ENCODE results near the gene OR6B3. TPM values are rescaled to one million over a fixed set of nuclear protein-coding genes. Genes with fewer than 3 reads are reported as not detected.

The OR6B3 gene
- total RNA-seq, 1 donor from 2014 or later, result not detected

DNA sequence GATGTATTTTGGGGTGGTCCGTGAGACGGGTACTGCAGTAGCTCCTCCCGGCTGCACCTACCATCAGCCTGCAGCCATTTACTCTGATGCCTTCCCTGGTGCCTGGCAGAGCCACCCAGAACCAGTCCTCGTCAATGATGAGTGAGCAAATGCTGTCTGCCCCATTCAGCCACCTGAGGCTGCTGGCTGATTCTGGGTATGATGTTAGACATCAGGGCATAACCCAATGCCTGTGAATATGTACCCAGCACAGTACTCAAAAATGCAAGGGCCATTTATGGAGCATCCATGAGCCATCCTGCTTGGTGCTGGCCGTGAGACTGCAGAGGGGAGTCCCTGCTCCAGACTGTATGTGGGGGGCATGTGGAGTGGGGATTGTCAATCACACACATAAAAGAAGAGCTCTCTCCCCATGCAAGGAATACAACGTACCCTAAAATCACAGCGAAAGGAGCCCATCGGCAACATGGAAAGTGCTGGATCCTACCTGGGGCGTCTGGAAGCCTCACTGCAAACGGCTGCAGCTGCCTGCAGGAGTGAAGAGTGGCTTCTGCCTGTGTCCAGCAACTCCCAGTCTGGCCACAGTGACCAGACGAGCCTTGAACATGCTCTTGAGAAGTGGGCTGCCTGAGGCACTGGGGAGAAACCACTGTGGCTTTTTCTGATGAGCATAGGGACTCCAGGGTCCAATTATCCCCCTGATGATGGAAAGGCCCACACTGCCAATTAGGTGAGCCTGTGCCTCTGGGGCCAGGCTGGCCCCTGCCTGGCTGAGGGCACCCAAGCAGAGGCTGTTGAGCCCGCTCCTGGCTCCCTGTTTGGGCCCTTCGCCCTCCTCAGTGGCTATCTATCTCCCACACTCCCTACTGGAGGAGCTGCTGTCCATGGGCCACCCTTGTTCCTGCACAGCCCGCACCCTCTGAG is 20.7 kb downstream of the OR6B3 start:
- intact Hi-C loops (cut with DNase I), result no loop called here
- Histone ChIP-seq H3K9me3 (no peaks in the 10 kb centered on the region), H3K27ac (no peak overlapping the region), H3K4me3 (no peak overlapping the region), H3K27me3 (ENCODE audit: low read depth) (peaks cover 17% of the 10 kb centered on the region), H3K36me3 (no peaks in the 10 kb centered on the region), H3K4me1 (no peaks in the 10 kb centered on the region)
- TF ChIP-seq, protein P1, sequence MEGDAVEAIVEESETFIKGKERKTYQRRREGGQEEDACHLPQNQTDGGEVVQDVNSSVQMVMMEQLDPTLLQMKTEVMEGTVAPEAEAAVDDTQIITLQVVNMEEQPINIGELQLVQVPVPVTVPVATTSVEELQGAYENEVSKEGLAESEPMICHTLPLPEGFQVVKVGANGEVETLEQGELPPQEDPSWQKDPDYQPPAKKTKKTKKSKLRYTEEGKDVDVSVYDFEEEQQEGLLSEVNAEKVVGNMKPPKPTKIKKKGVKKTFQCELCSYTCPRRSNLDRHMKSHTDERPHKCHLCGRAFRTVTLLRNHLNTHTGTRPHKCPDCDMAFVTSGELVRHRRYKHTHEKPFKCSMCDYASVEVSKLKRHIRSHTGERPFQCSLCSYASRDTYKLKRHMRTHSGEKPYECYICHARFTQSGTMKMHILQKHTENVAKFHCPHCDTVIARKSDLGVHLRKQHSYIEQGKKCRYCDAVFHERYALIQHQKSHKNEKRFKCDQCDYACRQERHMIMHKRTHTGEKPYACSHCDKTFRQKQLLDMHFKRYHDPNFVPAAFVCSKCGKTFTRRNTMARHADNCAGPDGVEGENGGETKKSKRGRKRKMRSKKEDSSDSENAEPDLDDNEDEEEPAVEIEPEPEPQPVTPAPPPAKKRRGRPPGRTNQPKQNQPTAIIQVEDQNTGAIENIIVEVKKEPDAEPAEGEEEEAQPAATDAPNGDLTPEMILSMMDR (IDR thresholded peaks at IDR 0.05), result no peak
- DNase-seq (no peak), ATAC-seq (peak in 1 of 2 donors; percentile 32)

DNA sequence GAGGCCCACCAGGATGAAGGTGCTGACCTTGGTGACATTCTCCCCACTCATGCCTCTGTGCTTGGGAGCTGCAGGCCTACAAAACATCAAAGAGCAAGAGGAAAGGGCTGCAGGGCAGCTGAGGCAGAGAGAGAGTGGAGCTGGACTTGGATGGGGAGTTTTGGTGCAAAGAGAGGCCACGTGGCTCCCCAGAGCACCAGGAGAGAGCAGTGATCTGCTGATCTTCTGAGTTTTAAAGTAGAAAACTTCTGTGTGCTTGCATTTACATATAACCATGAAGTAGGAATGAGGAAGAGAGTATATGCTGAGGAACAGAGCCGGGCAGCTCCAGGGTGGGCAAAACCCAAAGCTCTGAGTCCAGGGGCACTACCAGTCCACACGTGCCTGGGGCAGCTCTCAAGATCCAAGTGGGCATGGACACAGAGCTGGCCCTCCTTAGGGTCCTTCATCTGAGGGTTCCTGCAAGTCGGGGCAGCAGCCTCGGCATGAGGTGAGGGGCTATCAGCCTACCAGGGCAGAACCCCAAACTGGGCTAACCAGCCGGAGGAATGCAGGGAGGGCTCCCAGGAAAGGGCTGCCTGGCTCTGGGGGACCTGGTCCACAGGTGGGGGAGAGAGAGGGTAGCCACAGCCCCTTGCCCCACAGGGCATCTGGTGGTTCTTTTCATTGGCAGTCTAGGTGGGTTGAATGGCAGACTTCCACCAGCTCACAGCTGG is 22.8 kb downstream of the OR6B3 start, which contains the start of gene OR6B2:
OR6B2 (minus strand) TSS at position 51 of the 716 bp plus-strand sequence; CDS start at position 51, 0 bp downstream.
- no peaks in the 10 kb centered on the region for H3K9me3 ChIP-seq
- DNase-seq (no peak), ATAC-seq (no peak)
- no peak within 1 kb of the TSS for H3K4me3 ChIP-seq
- H3K4me1 ChIP-seq, result no peaks in the 10 kb centered on the region
- TF ChIP-seq, protein P1 (IDR thresholded peaks at IDR 0.05), result no peak
- intact Hi-C loops (cut with DNase I), result no loop called here
- no peaks in the 10 kb centered on the region for H3K36me3 ChIP-seq
- peaks cover 11% of the 10 kb centered on the region for H3K27me3 ChIP-seq (ENCODE audit: low read depth)
- no peak within 1 kb of the TSS for H3K27ac ChIP-seq

DNA sequence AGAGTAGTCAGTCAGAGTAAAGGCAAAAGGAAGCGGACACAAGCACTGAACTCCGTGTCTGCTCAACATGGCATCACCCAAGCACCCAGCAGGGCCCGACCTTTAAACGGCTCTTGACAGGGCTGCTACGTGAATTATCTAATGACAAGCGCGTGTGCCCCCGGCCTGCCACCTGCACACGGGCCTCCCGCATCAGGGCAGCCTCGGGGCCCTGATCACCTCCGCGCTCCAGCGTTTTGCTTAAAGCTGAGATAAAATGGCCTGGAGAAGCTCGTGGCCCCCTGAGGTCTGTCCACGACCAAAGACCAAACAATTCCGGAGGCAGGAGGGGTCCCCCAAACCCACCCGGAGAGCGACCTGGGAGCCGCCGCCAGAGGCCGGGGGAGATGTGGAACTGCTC is 28.6 kb downstream of the OR6B3 start:
- no peaks in the 10 kb centered on the region for H3K27me3 ChIP-seq (ENCODE audit: low read depth)

DNA sequence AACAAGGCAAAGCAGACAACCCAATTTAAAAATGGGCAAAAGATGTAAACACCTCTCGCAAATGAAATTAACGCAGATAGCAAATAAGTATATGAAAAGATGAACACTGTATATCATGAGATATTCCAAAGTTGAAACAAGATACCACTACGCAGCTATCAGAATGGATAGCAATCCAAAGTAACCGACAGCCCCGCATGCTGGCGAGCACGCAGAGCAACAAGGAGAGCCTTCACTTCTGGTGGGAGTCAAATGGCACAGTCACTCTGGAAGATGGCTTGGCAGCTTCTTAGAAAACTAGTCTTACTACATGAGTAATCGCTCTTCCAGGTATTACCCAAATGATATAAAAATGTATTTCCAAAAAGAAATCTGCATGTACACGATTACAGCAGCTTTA is 29.5 kb downstream of the OR6B3 start:
- H3K27ac ChIP-seq, result no peak overlapping the region
- H3K36me3 ChIP-seq, result peaks cover 26% of the 10 kb centered on the region
- peak overlapping the region; percentile 97 for H3K4me3 ChIP-seq
- no peaks in the 10 kb centered on the region for H3K9me3 ChIP-seq
- no peak for ATAC-seq
- H3K4me1 ChIP-seq, result peaks cover 20% of the 10 kb centered on the region
- intact Hi-C loops (cut with DNase I), result no loop called here
- no peak for DNase-seq
- H3K27me3 ChIP-seq (ENCODE audit: low read depth), result no peaks in the 10 kb centered on the region
- TF ChIP-seq, protein P1 (IDR thresholded peaks at IDR 0.05), result no peak

More for the DNA sequence above, 28.6 kb downstream of the OR6B3 start:
- Histone ChIP-seq H3K4me1 (peaks cover 20% of the 10 kb centered on the region), H3K36me3 (peaks cover 18% of the 10 kb centered on the region), H3K27ac (peak overlapping the region; percentile 96), H3K9me3 (no peaks in the 10 kb centered on the region), H3K4me3 (peak overlapping the region; percentile 97)
- DNase-seq (peak; percentile 51), ATAC-seq (peak; percentile 6 to 24)
- TF ChIP-seq, protein P1 (IDR thresholded peaks at IDR 0.05), result no peak
- intact Hi-C loops (cut with DNase I), result no loop called here

DNA sequence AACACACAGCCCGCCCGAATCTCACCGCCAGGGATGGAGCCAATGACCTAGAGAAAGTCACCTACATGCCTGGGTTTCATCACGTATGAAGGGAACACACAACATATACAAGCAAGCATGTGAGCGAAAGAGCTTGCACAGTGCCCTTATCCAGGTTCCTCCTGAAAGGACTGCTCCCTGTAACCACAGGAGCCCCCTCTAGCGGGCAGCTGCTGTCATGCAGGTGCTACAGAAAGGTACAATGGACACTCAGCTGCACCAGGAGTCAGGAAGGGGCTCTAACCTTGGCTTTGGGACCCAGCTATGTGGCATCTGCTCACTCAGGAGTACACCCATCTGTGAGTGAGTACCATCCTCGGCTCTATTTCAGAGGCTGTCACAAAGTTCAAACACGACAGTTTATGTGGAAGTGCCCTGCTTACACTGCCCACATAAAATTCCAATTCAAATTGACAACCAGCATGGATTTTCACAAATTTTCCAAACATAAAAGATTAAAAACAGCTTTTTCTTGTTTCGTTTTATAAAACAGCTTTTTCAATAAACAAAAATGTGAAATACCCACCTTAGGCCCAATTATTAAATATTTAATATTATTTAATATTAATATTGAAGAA is 31.7 kb downstream of the OR6B3 start:
- ATAC-seq (peak in 1 of 2 donors; percentile 45), DNase-seq (peak; percentile 82)
- Histone ChIP-seq H3K27me3 (ENCODE audit: low read depth) (no peaks in the 10 kb centered on the region), H3K9me3 (no peaks in the 10 kb centered on the region), H3K36me3 (peaks cover 47% of the 10 kb centered on the region), H3K4me1 (peaks cover 20% of the 10 kb centered on the region), H3K27ac (no peak overlapping the region), H3K4me3 (no peak overlapping the region)
- TF ChIP-seq, protein P1 (IDR thresholded peaks at IDR 0.05), result peak; percentile 72
- intact Hi-C loops (cut with DNase I), result no loop called here

Data from lower lobe of right lung (tissue), 2 donors.